H1 (cell line): Measurements from ENCODE around the gene CALD1.

Experiments used
- EGR1 ChIP-seq: IDR thresholded peaks from 2 replicates; pipeline ENCODE4 v1.6.1; 2011; ENCODE audit warnings: low read depth, low read length, borderline replicate concordance
- EP300 ChIP-seq, 2 experiments: IDR thresholded peaks; 1 replicate in 1 of 2; 2 replicates in 1 of 2; pipeline ENCODE4 v1.6.1; 2011 to 2012; ENCODE audit warnings: low read depth in 2 of 2, low read length in 2 of 2, mild to moderate bottlenecking in 2 of 2, borderline replicate concordance in 1 of 2, inconsistent platforms in 1 of 2, moderate library complexity in 1 of 2
- GTF2F1 ChIP-seq: IDR thresholded peaks from 2 replicates; pipeline ENCODE4 v1.6.1; 2012; ENCODE audit warnings: low read depth, low read length, improper control_type of control experiment, borderline replicate concordance
- KDM1A ChIP-seq: fragments of 200-600, 300-600 bp; sonication (generic); IDR thresholded peaks from 2 replicates; pipeline ENCODE4 v1.7.1; 2016; ENCODE audit warnings: mild to moderate bottlenecking, low read length, borderline replicate concordance
- KDM5A ChIP-seq: fragments of 200-600 bp; IDR thresholded peaks from 2 replicates; pipeline ENCODE4 v1.7.1; 2012; ENCODE audit warnings: mild to moderate bottlenecking, low read length, inconsistent platforms, mixed read lengths
- POLR2A ChIP-seq, 2 experiments: IDR thresholded peaks; 1 replicate in 1 of 2; 2 replicates in 1 of 2; pipeline ENCODE4 v1.6.1; 2011; ENCODE audit warnings: low read depth in 2 of 2, low read length in 2 of 2, mild to moderate bottlenecking in 2 of 2; ENCODE audit errors: control extremely low read depth in 1 of 2
- RFX5 ChIP-seq: IDR thresholded peaks from 2 replicates; pipeline ENCODE4 v1.6.1; 2011; ENCODE audit warnings: low read depth, low read length, improper control_type of control experiment, borderline replicate concordance
- SIN3A ChIP-seq, 2 experiments: IDR thresholded peaks in 1 of 2; conservative IDR thresholded peaks in 1 of 2; 2 replicates each; pipeline ENCODE4 v1.6.1; 2011 to 2012; ENCODE audit warnings: low read length in 2 of 2, improper control_type of control experiment in 1 of 2, low read depth in 1 of 2, mild to moderate bottlenecking in 1 of 2
- TEAD4 ChIP-seq: IDR thresholded peaks from 2 replicates; pipeline ENCODE4 v1.6.1; 2012; ENCODE audit warnings: low read depth, low read length, inconsistent platforms, mixed read lengths
- TF ChIP-seq, protein P1 (sequence below), 3 experiments: IDR thresholded peaks; 1 replicate in 2 of 3; 2 replicates in 1 of 3; pipeline versions ENCODE4 v1.5.1 to v1.6.1; 2011; ENCODE audit warnings: low read length in 3 of 3, mild to moderate bottlenecking in 3 of 3, inconsistent platforms in 2 of 3, low read depth in 1 of 3, moderate library complexity in 1 of 3; ENCODE audit not compliant: insufficient read depth in 1 of 3; ENCODE audit errors: control extremely low read depth in 1 of 3

DNA sequence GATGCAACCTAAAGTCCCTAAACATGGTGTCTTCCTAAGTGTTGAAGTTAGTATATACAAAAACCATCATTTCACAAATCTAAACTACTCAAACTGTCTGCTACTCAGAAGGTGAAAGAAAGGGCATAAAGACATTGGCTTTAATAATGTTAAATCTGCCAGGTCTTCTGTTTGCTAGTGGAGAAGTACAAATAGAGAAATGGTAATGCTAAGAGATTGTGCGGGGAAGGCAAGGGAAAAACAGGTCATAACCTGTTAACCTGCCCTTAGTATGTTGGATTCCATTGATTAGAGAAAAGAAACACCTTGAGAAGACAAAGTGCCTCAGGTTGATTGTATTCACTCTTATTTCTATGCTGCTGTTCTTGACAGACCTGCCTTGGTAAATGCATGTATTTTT is 80.3 kb downstream of the CALD1 start:
- no peak for TF ChIP-seq POLR2A (IDR thresholded peaks at IDR 0.05; ENCODE audit: control extremely low read depth in 1 of 2, low read depth in 2 of 2, low read length in 2 of 2)
- TF ChIP-seq GTF2F1: no peak
- TF ChIP-seq EP300 (IDR thresholded peaks at IDR 0.05; ENCODE audit: borderline replicate concordance in 1 of 2, low read depth in 2 of 2, low read length in 2 of 2): no peak
- TF ChIP-seq, protein P1, sequence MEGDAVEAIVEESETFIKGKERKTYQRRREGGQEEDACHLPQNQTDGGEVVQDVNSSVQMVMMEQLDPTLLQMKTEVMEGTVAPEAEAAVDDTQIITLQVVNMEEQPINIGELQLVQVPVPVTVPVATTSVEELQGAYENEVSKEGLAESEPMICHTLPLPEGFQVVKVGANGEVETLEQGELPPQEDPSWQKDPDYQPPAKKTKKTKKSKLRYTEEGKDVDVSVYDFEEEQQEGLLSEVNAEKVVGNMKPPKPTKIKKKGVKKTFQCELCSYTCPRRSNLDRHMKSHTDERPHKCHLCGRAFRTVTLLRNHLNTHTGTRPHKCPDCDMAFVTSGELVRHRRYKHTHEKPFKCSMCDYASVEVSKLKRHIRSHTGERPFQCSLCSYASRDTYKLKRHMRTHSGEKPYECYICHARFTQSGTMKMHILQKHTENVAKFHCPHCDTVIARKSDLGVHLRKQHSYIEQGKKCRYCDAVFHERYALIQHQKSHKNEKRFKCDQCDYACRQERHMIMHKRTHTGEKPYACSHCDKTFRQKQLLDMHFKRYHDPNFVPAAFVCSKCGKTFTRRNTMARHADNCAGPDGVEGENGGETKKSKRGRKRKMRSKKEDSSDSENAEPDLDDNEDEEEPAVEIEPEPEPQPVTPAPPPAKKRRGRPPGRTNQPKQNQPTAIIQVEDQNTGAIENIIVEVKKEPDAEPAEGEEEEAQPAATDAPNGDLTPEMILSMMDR (IDR thresholded peaks at IDR 0.05; ENCODE audit: control extremely low read depth in 1 of 3, insufficient read depth in 1 of 3, low read depth in 1 of 3, low read length in 3 of 3): no peak
- no peak for TF ChIP-seq KDM5A
- TF ChIP-seq EGR1: no peak
- TF ChIP-seq SIN3A (conservative IDR thresholded peaks at IDR 0.05 in 1 of 2, IDR thresholded peaks at IDR 0.05 in 1 of 2; ENCODE audit: low read depth in 1 of 2, low read length in 2 of 2): no peak
- no peak for TF ChIP-seq RFX5
- TF ChIP-seq TEAD4: no peak
- no peak for TF ChIP-seq KDM1A
